H7 (cell line): Measurements from ENCODE around the gene CBLN3. TPM values are rescaled to one million over a fixed set of nuclear protein-coding genes. Genes with fewer than 3 reads are reported as not detected.

Experiments used
- DNase-seq: peaks from one replicate; pipeline ENCODE4 v3.0.0; 2012
- H3K27me3 ChIP-seq: 2 replicates; pipeline ENCODE4 v1.6.0; 2011; ENCODE audit warnings: mild to moderate bottlenecking, low read length; ENCODE audit not compliant: control insufficient read depth, insufficient read depth
- H3K36me3 ChIP-seq: replicated peaks from 2 replicates; pipeline ENCODE4 v1.5.1; 2011; ENCODE audit warnings: low read length; ENCODE audit not compliant: control insufficient read depth, insufficient read depth
- H3K4me3 ChIP-seq: 2 replicates; pipeline ENCODE4 v1.5.1; 2011; ENCODE audit warnings: low read depth, mild to moderate bottlenecking, control low read depth, low read length, moderate library complexity; ENCODE audit not compliant: insufficient read depth
- total RNA-seq: library from RNA; depleted of rRNA; stranded (reverse); fragments of >200 nt; shearing (Covaris generic); gene quantifications from 2 replicates; pipeline ENCODE4 v1.2.3, GENCODE V29; 2014

The CBLN3 gene
- total RNA-seq, 1 experiment from 2014 or later: 0.24 TPM

GRCh38 chr14:24442240-24443052 lies 13.0 kb upstream of the CBLN3 start, which contains the start of gene SDR39U1:
Gene SDR39U1, minus strand, starts transcription at chr14:24442776. Its CDS starts 7 bp downstream, at chr14:24442769.
- DNase-seq: peak; percentile 95

GRCh38 chr14:24441904-24442239 lies 12.4 kb upstream of the CBLN3 start:
- Histone ChIP-seq H3K36me3 (peaks cover 19% of the 10 kb centered on the region), H3K27me3 (no peaks in the 10 kb centered on the region), H3K4me3 (peak overlapping the region; percentile 87)
- no peak for DNase-seq

More at GRCh38 chr14:24442240-24443052, 13.0 kb upstream of the CBLN3 start, which contains the start of gene SDR39U1:
- Histone ChIP-seq H3K4me3 (peak within 1 kb of the TSS; percentile 87), H3K27me3 (no peaks in the 10 kb centered on the region), H3K36me3 (peaks cover 17% of the 10 kb centered on the region)

DNA sequence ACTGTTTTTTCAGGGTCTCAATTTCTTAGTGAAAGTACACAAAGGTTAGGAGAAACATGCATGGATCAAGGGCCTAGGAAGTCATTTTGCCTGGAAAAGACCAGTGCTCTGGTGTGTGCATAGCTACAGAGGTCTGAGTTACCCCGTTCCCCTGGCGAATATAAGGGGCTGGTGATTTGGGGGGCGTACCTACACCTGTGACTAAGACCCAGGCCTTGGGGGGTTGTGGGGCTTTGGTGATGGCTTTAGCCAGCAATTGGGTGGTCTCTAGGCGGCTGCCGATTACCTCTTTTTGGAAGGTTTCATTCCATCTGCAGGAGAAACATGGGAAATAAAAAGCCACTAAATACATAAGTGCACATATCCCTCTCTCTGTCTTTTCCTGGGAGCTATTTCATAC lies 12.0 kb upstream of the CBLN3 start:
- peaks cover 19% of the 10 kb centered on the region for H3K36me3 ChIP-seq

DNA sequence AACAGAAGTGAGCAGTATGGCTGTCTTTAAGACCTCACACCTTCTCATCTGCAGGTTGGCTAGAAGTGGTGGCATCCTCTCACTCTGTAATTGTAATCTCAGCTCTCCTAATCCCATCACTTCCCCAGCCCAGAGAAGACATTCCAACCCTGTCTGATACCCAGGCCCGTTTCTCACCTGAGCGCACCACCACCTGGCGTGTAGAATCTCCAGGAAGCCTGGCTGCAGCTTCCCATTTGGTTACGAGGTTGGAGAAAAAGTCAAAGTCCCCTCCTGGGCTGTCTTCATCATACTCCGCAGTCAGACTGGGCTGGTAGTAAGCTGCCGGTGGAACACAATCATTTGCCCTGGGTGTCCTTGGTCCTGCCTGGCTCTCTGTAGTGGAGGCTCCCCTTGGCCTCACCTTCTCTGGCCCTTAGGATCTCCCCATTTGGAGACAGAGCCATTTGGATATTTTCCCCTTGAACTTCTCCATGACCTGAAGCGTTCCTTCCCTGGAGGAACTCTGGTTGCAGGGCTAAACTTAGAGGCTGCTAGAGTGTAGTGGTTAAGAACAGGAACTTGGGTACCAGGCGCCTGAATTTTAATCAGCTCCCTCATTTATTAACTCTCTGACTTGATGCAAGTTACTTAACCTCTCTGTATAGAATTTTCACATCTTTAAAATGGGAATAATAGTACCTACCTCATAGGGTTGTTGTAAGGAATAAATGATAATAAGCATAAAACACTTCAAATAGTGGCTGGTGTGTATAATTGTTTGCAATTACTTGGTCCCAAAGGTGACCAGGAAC lies 11.3 kb upstream of the CBLN3 start:
- Histone ChIP-seq H3K36me3 (peaks cover 19% of the 10 kb centered on the region), H3K27me3 (no peaks in the 10 kb centered on the region), H3K4me3 (no peak overlapping the region)
- no peak for DNase-seq

More for the DNA sequence above, 12.0 kb upstream of the CBLN3 start:
- Histone ChIP-seq H3K4me3 (peak overlapping the region; percentile 87), H3K27me3 (no peaks in the 10 kb centered on the region)
- no peak for DNase-seq

GRCh38 chr14:24439830-24440605 lies 10.6 kb upstream of the CBLN3 start:
- DNase-seq: no peak
- H3K4me3 ChIP-seq: no peak overlapping the region
- H3K36me3 ChIP-seq: peaks cover 19% of the 10 kb centered on the region

GRCh38 chr14:24439257-24439656 lies 9.8 kb upstream of the CBLN3 start:
- Histone ChIP-seq H3K36me3 (peaks cover 19% of the 10 kb centered on the region), H3K27me3 (no peaks in the 10 kb centered on the region), H3K4me3 (no peak overlapping the region)
- DNase-seq: no peak

More at GRCh38 chr14:24439830-24440605, 10.6 kb upstream of the CBLN3 start:
- no peaks in the 10 kb centered on the region for H3K27me3 ChIP-seq

GRCh38 chr14:24438223-24439097 lies 9.0 kb upstream of the CBLN3 start:
- no peak for DNase-seq
- H3K27me3 ChIP-seq: no peaks in the 10 kb centered on the region
- no peak overlapping the region for H3K4me3 ChIP-seq
- peaks cover 19% of the 10 kb centered on the region for H3K36me3 ChIP-seq

DNA sequence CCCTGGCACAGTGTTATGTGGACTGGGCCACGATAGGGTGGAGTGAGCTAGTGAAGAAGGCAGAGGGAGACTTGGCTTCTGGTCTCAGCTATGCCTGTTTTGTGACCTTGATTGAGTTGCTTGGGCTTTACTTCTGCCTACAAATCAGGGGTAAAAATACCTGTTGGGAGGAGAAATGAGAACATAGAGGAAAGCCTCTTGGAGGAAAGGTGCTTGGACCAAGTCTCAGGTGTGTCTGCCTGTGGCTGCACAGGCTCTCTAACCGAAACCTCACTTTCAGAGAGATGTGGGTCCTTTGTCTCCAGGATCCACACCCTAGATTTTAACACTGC lies 8.2 kb upstream of the CBLN3 start:
- DNase-seq: no peak
- no peaks in the 10 kb centered on the region for H3K27me3 ChIP-seq
- H3K36me3 ChIP-seq: peaks cover 20% of the 10 kb centered on the region
- no peak overlapping the region for H3K4me3 ChIP-seq

GRCh38 chr14:24437020-24437735 lies 7.7 kb upstream of the CBLN3 start:
- no peak for DNase-seq
- Histone ChIP-seq H3K27me3 (no peaks in the 10 kb centered on the region), H3K36me3 (peaks cover 20% of the 10 kb centered on the region), H3K4me3 (no peak overlapping the region)

GRCh38 chr14:24436355-24437019 lies 7.0 kb upstream of the CBLN3 start:
- Histone ChIP-seq H3K27me3 (no peaks in the 10 kb centered on the region), H3K4me3 (no peak overlapping the region), H3K36me3 (peaks cover 20% of the 10 kb centered on the region)
- peak; percentile 88 for DNase-seq

- H3K36me3 ChIP-seq: peaks cover 20% of the 10 kb centered on the region
- H3K27me3 ChIP-seq: no peaks in the 10 kb centered on the region
- no peak for DNase-seq
- no peak overlapping the region for H3K4me3 ChIP-seq
Observed at GRCh38 chr14:24435998-24436354, 6.5 kb upstream of the CBLN3 start.

- DNase-seq: peak; percentile 7
- no peak overlapping the region for H3K4me3 ChIP-seq
- peaks cover 3% of the 10 kb centered on the region; the same call in 1 of the 2 replicates for H3K27me3 ChIP-seq
- peaks cover 16% of the 10 kb centered on the region for H3K36me3 ChIP-seq
Observed at GRCh38 chr14:24435192-24435810, 5.8 kb upstream of the CBLN3 start.
